MCF 10A (cell line): Measurements from ENCODE around the gene MCC. TPM values are rescaled to one million over a fixed set of nuclear protein-coding genes. Genes with fewer than 3 reads are reported as not detected.

ENCODE experiments used
- BruUV-seq: library from RNA; stranded (reverse); fragments of 400-500 nt; replicated peaks from 2 replicates; lab custom pipeline; 2021; lab: Mats Ljungman, UMichigan
- CTCF ChIA-PET: fragments of 300-600 bp; sonication (Branson Sonifier 250); formaldehyde crosslinking; extraction: SDS; loops from one replicate; lab custom pipeline; 2021; ENCODE audit warnings: antibody characterized with exemption, inconsistent platforms; lab: Yijun Ruan, JAX
- POLR2A ChIA-PET: fragments of 300-600, 350-650 bp; sonication (Branson Sonifier 250); formaldehyde crosslinking; extraction: SDS; loops from one replicate; lab custom pipeline; 2020; ENCODE audit warnings: antibody characterized with exemption, inconsistent platforms; lab: Yijun Ruan, JAX
- DNase-seq: peaks from one replicate; pipeline ENCODE4 v3.0.0-alpha.2; 2018; ENCODE audit not compliant: unreplicated experiment
- H3K27ac Mint-ChIP-seq: one replicate; pipeline ENCODE4 v1.8.0; 2022; ENCODE audit warnings: mild to moderate bottlenecking, low read depth, mixed read lengths; ENCODE audit not compliant: unreplicated experiment
- H3K27me3 Mint-ChIP-seq: one replicate; pipeline ENCODE4 v1.8.0; 2022; ENCODE audit warnings: mixed read lengths; ENCODE audit not compliant: insufficient read depth, unreplicated experiment
- H3K36me3 Mint-ChIP-seq: one replicate; pipeline ENCODE4 v1.8.0; 2022; ENCODE audit warnings: mild to moderate bottlenecking, moderate library complexity, mixed read lengths; ENCODE audit not compliant: insufficient read depth, unreplicated experiment
- H3K4me1 Mint-ChIP-seq: one replicate; pipeline ENCODE4 v1.8.0; 2022; ENCODE audit warnings: mixed read lengths; ENCODE audit not compliant: insufficient read depth, unreplicated experiment
- H3K4me3 Mint-ChIP-seq: one replicate; pipeline ENCODE4 v1.8.0; 2022; ENCODE audit warnings: mild to moderate bottlenecking, moderate library complexity, mixed read lengths; ENCODE audit not compliant: unreplicated experiment
- H3K9me3 Mint-ChIP-seq: one replicate; pipeline ENCODE4 v1.8.0; 2022; ENCODE audit warnings: mixed read lengths; ENCODE audit not compliant: unreplicated experiment
- CTCF ChIP-seq: fragments of 200-600 bp; IDR thresholded peaks from one replicate; pipeline ENCODE4 v1.8.0; 2022; ENCODE audit warnings: antibody characterized with exemption, mild to moderate bottlenecking; ENCODE audit not compliant: unreplicated experiment
- intact Hi-C: fragments of 100-400 bp; cut with micrococcal nuclease; formaldehyde crosslinking; loops from 2 replicates; pipeline ENCODE4 v1.14.1; 2022
- total RNA-seq: library from RNA; stranded (reverse); gene quantifications from 2 replicates; pipeline ENCODE4 v1.2.3, GENCODE V29; 2022

The MCC gene
- total RNA-seq, 1 experiment from 2014 or later = 25.3 TPM

- Mint-ChIP-seq H3K27me3 (no peaks in the 10 kb centered on the region), H3K27ac (peak overlapping the region; percentile 40), H3K4me3 (peak overlapping the region; percentile 2), H3K9me3 (no peaks in the 10 kb centered on the region), H3K4me1 (peaks cover 58% of the 10 kb centered on the region), H3K36me3 (no peaks in the 10 kb centered on the region)
- intact Hi-C loops = no loop called here
- no peak for DNase-seq
- POLR2A ChIA-PET = interaction anchor here (0.8 to 2.3 kb wide), 15 partner anchors 11 to 272 kb away, joined by 3 to 24 read pairs (median 5); no protein-coding TSS in a partner anchor
- CTCF ChIA-PET = interaction anchor here (0.6 to 1.7 kb wide), 6 partner anchors 13 to 129 kb away, joined by 3 to 7 read pairs (median 4); no protein-coding TSS in a partner anchor
- no peak for TF ChIP-seq CTCF
- no TSS peak for BruUV-seq
Measured at GRCh38 chr5:113267361-113267900, 220.8 kb downstream of the MCC start.

GRCh38 chr5:113266913-113267227, 221.4 kb downstream of the MCC start:
- H3K27me3 Mint-ChIP-seq = no peaks in the 10 kb centered on the region
- peak; percentile 86 for DNase-seq
- intact Hi-C loops = no loop called here
- ChIA-PET CTCF (interaction anchor here (0.6 to 1.7 kb wide), 6 partner anchors 14 to 129 kb away, joined by 3 to 7 read pairs (median 4); no protein-coding TSS in a partner anchor), POLR2A (interaction anchor here (0.8 to 2.3 kb wide), 15 partner anchors 11 to 272 kb away, joined by 3 to 24 read pairs (median 5); no protein-coding TSS in a partner anchor)
- no peaks in the 10 kb centered on the region for H3K9me3 Mint-ChIP-seq
- no TSS peak for BruUV-seq
- peaks cover 58% of the 10 kb centered on the region for H3K4me1 Mint-ChIP-seq
- TF ChIP-seq CTCF = no peak
- H3K36me3 Mint-ChIP-seq = no peaks in the 10 kb centered on the region
- H3K27ac Mint-ChIP-seq = peak overlapping the region; percentile 40
- H3K4me3 Mint-ChIP-seq = peak overlapping the region; percentile 2

GRCh38 chr5:113266227-113266912, 221.9 kb downstream of the MCC start:
- no peaks in the 10 kb centered on the region for H3K9me3 Mint-ChIP-seq
- DNase-seq = peak; percentile 69
- H3K27me3 Mint-ChIP-seq = no peaks in the 10 kb centered on the region
- H3K4me3 Mint-ChIP-seq = peak overlapping the region; percentile 24
- peak overlapping the region; percentile 40 for H3K27ac Mint-ChIP-seq
- CTCF ChIA-PET = interaction anchor here (1.2 to 1.7 kb wide), 3 partner anchors 14 to 54 kb away, joined by 5 to 7 read pairs (median 5); no protein-coding TSS in a partner anchor
- intact Hi-C loops = no loop called here
- H3K4me1 Mint-ChIP-seq = peaks cover 55% of the 10 kb centered on the region
- BruUV-seq = TSS peak; percentile 75
- POLR2A ChIA-PET = interaction anchor here (0.9 to 2.3 kb wide), 12 partner anchors 10 to 106 kb away, joined by 3 to 24 read pairs (median 6); no protein-coding TSS in a partner anchor
- no peaks in the 10 kb centered on the region for H3K36me3 Mint-ChIP-seq
- no peak for TF ChIP-seq CTCF

GRCh38 chr5:113265190-113265589, 223.1 kb downstream of the MCC start:
- no TSS peak for BruUV-seq
- intact Hi-C loops = no loop called here
- Mint-ChIP-seq H3K4me1 (peaks cover 52% of the 10 kb centered on the region), H3K4me3 (no peak overlapping the region), H3K27ac (no peak overlapping the region), H3K36me3 (no peaks in the 10 kb centered on the region), H3K27me3 (no peaks in the 10 kb centered on the region), H3K9me3 (no peaks in the 10 kb centered on the region)
- no peak for DNase-seq
- CTCF ChIA-PET = interaction anchor here (0.5 to 1.7 kb wide), 3 partner anchors 33 to 102 kb away, joined by 3 to 4 read pairs (median 3); no protein-coding TSS in a partner anchor
- TF ChIP-seq CTCF = no peak
- POLR2A ChIA-PET = interaction anchor here (0.7 to 3.4 kb wide), 9 partner anchors 10 to 144 kb away, joined by 3 to 15 read pairs (median 4); no protein-coding TSS in a partner anchor
